Measurements from ENCODE around the gene CC2D1A.
"Not testable (repeated sequence)": the region's sequence is repeated elsewhere in the genome, so short reads cannot be mapped to it uniquely, and the experiment has no call there.

- not testable (repeated sequence) for TF ChIP-seq CTCF (conservative IDR thresholded peaks at IDR 0.05; ENCODE audit: low read length); EZH2phosphoT487 (IDR thresholded peaks at IDR 0.05; ENCODE audit: borderline replicate concordance, low read depth, low read length)
Observed at GRCh38 chr19:13922118-13922517, 16.1 kb downstream of the CC2D1A start.

Measured in OCI-LY7 (cell line).